HepG2 (cell line): Measurements from ENCODE around the gene SLC25A10. TPM values are rescaled to one million over a fixed set of nuclear protein-coding genes. Genes with fewer than 3 reads are reported as not detected.

Experiments used
- MED13 ChIP-seq: sonication (generic); formaldehyde crosslinking; IDR thresholded peaks from 2 replicates; pipeline ENCODE4 v1.5.0; 2020; ENCODE audit warnings: missing genetic modification reagents
- RBM39 ChIP-seq: fragments of 200-400 bp; formaldehyde crosslinking; IDR thresholded peaks from one replicate; pipeline ENCODE4 v1.6.1; 2018; ENCODE audit warnings: antibody characterized with exemption, mild to moderate bottlenecking, low read depth, low read length; ENCODE audit not compliant: poor library complexity, severe bottlenecking
- SPEN ChIP-seq: sonication (generic); formaldehyde crosslinking; IDR thresholded peaks from 2 replicates; pipeline ENCODE4 v1.5.1; 2020; ENCODE audit warnings: low read depth, mild to moderate bottlenecking, missing genetic modification reagents
- ZNF296 ChIP-seq: sonication (generic); formaldehyde crosslinking; conservative IDR thresholded peaks from 2 replicates; pipeline ENCODE4 v1.5.0; 2020; ENCODE audit warnings: mild to moderate bottlenecking, missing genetic modification reagents
- ZNF567 ChIP-seq: sonication (generic); formaldehyde crosslinking; IDR thresholded peaks from 2 replicates; pipeline ENCODE4 v1.8.1; 2023; ENCODE audit warnings: mild to moderate bottlenecking, missing genetic modification reagents, borderline replicate concordance
- polyA plus RNA-seq, 8 experiments: library from polyadenylated mRNA; depleted of rRNA in 3 of 8; stranded (reverse) in 7 of 8; unstranded in 1 of 8; fragments of >200 nt; fragmentation: Illumina TruSeq in 4 of 8; extraction: Trizol in 4 of 8; gene quantifications; 2 replicates each; pipeline versions ENCODE4 v1.2.1 to v1.2.3, GENCODE V29; 2011 to 2016; ENCODE audit warnings: low read depth in 4 of 8, missing spikeins in 1 of 8, mixed read lengths in 1 of 8; ENCODE audit not compliant: insufficient read depth in 1 of 8
- total RNA-seq, 5 experiments: library from RNA; depleted of rRNA; stranded (reverse); fragments of >200 nt; fragmentation: Illumina TruSeq; extraction: Trizol; gene quantifications; 2 replicates each; pipeline ENCODE4 v1.2.3, GENCODE V29; 2016; ENCODE audit warnings: low read depth in 1 of 5
- TF ChIP-seq, protein P1 (sequence below): sonication (generic); formaldehyde crosslinking; IDR thresholded peaks from 2 replicates; pipeline ENCODE4 v1.4.0; 2020; ENCODE audit warnings: missing genetic modification reagents, mild to moderate bottlenecking, borderline replicate concordance
- TF ChIP-seq, protein P2 (sequence below): sonication (generic); formaldehyde crosslinking; IDR thresholded peaks from 2 replicates; pipeline ENCODE4 v1.4.0; 2020; ENCODE audit warnings: missing genetic modification reagents
- TF ChIP-seq, protein P3 (sequence below): sonication (generic); formaldehyde crosslinking; IDR thresholded peaks from 2 replicates; pipeline ENCODE4 v1.4.0; 2020; ENCODE audit warnings: mild to moderate bottlenecking, missing genetic modification reagents
- TF ChIP-seq, protein P4 (sequence below): sonication (generic); formaldehyde crosslinking; IDR thresholded peaks from 2 replicates; pipeline ENCODE4 v1.5.1; 2020; ENCODE audit warnings: missing genetic modification reagents, mild to moderate bottlenecking, borderline replicate concordance

Gene SLC25A10
- total and polyA plus RNA-seq, 2 of the 13 experiments (the other 11 are each of a cell fraction or from before 2014, with no cell fraction given), result 46.5 to 140 TPM

- TF ChIP-seq, protein P1, sequence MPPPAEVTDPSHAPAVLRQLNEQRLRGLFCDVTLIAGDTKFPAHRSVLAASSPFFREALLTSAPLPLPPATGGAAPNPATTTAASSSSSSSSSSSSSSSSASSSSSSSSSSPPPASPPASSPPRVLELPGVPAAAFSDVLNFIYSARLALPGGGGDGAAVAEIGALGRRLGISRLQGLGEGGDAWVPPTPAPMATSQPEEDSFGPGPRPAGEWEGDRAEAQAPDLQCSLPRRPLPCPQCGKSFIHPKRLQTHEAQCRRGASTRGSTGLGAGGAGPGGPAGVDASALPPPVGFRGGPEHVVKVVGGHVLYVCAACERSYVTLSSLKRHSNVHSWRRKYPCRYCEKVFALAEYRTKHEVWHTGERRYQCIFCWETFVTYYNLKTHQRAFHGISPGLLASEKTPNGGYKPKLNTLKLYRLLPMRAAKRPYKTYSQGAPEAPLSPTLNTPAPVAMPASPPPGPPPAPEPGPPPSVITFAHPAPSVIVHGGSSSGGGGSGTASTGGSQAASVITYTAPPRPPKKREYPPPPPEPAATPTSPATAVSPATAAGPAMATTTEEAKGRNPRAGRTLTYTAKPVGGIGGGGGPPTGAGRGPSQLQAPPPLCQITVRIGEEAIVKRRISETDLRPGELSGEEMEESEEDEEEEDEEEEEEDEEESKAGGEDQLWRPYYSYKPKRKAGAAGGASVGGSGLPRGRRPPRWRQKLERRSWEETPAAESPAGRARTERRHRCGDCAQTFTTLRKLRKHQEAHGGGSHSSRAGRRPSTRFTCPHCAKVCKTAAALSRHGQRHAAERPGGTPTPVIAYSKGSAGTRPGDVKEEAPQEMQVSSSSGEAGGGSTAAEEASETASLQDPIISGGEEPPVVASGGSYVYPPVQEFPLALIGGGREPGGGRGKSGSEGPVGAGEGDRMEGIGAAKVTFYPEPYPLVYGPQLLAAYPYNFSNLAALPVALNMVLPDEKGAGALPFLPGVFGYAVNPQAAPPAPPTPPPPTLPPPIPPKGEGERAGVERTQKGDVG (CRISPR knock-in tag), result peak; percentile 87
- TF ChIP-seq SPEN (CRISPR knock-in tag) (0 out of 2 replicates have a peak, but pooled peaks have one; percentile 5), MED13 (CRISPR knock-in tag) (0 out of 2 replicates have a peak, but pooled peaks have one; percentile 2), ZNF567 (0 out of 2 replicates have a peak, but pooled peaks have one; percentile 32), ZNF296 (CRISPR knock-in tag) (0 out of 2 replicates have a peak, but pooled peaks have one; percentile 8), RBM39 (no peak)
- TF ChIP-seq, protein P2, sequence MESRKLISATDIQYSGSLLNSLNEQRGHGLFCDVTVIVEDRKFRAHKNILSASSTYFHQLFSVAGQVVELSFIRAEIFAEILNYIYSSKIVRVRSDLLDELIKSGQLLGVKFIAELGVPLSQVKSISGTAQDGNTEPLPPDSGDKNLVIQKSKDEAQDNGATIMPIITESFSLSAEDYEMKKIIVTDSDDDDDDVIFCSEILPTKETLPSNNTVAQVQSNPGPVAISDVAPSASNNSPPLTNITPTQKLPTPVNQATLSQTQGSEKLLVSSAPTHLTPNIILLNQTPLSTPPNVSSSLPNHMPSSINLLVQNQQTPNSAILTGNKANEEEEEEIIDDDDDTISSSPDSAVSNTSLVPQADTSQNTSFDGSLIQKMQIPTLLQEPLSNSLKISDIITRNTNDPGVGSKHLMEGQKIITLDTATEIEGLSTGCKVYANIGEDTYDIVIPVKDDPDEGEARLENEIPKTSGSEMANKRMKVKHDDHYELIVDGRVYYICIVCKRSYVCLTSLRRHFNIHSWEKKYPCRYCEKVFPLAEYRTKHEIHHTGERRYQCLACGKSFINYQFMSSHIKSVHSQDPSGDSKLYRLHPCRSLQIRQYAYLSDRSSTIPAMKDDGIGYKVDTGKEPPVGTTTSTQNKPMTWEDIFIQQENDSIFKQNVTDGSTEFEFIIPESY (CRISPR knock-in tag), result peak; percentile 86
- TF ChIP-seq, protein P3, sequence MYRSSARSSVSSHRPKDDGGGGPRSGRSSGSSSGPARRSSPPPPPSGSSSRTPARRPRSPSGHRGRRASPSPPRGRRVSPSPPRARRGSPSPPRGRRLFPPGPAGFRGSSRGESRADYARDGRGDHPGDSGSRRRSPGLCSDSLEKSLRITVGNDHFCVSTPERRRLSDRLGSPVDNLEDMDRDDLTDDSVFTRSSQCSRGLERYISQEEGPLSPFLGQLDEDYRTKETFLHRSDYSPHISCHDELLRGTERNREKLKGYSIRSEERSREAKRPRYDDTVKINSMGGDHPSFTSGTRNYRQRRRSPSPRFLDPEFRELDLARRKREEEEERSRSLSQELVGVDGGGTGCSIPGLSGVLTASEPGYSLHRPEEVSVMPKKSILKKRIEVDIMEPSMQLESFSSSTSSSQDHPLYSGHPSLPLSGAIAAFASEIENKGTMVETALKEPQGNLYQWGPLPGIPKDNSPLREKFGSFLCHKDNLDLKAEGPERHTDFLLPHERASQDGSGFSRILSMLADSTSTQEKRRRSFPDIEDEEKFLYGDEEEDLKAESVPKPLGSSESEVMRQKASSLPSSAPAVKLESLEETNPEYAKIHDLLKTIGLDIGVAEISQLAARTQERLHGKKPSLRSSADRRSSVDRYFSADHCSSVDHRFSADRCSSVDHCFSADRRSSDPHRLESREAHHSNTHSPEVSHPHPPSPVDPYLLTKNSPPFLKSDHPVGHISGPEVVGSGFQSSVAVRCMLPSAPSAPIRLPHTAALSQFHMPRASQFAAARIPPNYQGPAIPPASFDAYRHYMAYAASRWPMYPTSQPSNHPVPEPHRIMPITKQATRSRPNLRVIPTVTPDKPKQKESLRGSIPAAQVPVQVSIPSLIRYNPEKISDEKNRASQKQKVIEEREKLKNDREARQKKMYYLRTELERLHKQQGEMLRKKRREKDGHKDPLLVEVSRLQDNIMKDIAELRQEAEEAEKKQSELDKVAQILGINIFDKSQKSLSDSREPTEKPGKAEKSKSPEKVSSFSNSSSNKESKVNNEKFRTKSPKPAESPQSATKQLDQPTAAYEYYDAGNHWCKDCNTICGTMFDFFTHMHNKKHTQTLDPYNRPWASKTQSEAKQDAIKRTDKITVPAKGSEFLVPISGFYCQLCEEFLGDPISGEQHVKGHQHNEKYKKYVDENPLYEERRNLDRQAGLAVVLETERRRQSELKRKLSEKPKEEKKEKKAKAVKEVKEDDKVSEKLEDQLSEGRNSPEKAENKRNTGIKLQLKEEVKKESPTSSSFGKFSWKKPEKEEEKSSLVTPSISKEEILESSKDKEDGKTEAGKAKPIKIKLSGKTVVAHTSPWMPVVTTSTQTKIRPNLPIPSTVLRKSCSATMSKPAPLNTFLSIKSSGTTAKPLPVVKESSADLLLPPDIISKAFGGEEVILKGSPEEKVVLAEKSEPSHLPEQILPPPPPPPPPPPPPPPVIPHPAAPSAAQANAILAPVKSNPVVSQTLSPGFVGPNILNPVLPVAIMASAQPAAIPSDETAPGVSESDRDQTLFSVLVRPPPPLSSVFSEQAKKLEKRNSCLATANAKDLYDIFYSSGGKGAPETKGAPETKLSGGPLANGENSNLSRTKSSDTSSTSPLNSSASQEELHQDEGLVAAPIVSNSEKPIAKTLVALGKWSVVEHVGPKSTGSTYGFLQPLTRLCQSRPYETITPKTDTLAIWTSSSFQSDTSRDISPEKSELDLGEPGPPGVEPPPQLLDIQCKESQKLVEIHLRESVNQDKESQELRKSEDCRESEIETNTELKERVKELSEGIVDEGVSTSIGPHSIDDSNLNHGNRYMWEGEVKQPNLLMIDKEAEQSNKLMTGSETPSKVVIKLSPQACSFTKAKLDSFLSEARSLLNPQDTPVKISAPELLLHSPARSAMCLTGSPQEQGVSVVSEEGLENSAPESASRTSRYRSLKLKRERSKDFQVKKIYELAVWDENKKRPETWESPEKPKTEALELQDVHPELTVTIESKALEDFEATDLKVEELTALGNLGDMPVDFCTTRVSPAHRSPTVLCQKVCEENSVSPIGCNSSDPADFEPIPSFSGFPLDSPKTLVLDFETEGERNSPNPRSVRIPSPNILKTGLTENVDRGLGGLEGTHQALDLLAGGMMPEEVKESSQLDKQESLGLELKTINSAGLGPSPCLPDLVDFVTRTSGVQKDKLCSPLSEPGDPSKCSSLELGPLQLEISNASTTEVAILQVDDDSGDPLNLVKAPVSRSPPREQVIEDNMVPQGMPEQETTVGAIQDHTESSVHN (CRISPR knock-in tag), result 0 out of 2 replicates have a peak, but pooled peaks have one; percentile 11
- TF ChIP-seq, protein P4, sequence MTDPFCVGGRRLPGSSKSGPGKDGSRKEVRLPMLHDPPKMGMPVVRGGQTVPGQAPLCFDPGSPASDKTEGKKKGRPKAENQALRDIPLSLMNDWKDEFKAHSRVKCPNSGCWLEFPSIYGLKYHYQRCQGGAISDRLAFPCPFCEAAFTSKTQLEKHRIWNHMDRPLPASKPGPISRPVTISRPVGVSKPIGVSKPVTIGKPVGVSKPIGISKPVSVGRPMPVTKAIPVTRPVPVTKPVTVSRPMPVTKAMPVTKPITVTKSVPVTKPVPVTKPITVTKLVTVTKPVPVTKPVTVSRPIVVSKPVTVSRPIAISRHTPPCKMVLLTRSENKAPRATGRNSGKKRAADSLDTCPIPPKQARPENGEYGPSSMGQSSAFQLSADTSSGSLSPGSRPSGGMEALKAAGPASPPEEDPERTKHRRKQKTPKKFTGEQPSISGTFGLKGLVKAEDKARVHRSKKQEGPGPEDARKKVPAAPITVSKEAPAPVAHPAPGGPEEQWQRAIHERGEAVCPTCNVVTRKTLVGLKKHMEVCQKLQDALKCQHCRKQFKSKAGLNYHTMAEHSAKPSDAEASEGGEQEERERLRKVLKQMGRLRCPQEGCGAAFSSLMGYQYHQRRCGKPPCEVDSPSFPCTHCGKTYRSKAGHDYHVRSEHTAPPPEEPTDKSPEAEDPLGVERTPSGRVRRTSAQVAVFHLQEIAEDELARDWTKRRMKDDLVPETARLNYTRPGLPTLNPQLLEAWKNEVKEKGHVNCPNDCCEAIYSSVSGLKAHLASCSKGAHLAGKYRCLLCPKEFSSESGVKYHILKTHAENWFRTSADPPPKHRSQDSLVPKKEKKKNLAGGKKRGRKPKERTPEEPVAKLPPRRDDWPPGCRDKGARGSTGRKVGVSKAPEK, result no peak
These were observed 2.5 kb downstream of the SLC25A10 start (continued) for GRCh38 chr17:81714412-81715106.
